Calu3 (cell line): ENCODE results near the gene TMEM132A. TPM values are rescaled to one million over a fixed set of nuclear protein-coding genes. Genes with fewer than 3 reads are reported as not detected.

Experiments used
- BruUV-seq: library from RNA; stranded (reverse); fragments of 400-500 nt; replicated peaks from 2 replicates; lab custom pipeline; 2021; lab: Mats Ljungman, UMichigan
- CTCF ChIA-PET: fragments of 300-600 bp; sonication (Branson Sonifier 250); formaldehyde crosslinking; loops from one replicate; lab custom pipeline; 2022; ENCODE audit warnings: antibody characterized with exemption; lab: Charles Lee
- DNase-seq: peaks from one replicate; pipeline ENCODE4 v3.0.0; 2022
- H3K27ac Mint-ChIP-seq: one replicate; pipeline ENCODE4 v1.8.0; 2022; ENCODE audit warnings: mixed read lengths; ENCODE audit not compliant: unreplicated experiment
- H3K27me3 Mint-ChIP-seq: one replicate; pipeline ENCODE4 v1.8.0; 2022; ENCODE audit warnings: mixed read lengths; ENCODE audit not compliant: unreplicated experiment
- H3K36me3 Mint-ChIP-seq: one replicate; pipeline ENCODE4 v1.8.0; 2022; ENCODE audit warnings: mild to moderate bottlenecking, moderate library complexity, mixed read lengths; ENCODE audit not compliant: insufficient read depth, unreplicated experiment
- H3K4me1 Mint-ChIP-seq: one replicate; pipeline ENCODE4 v1.8.0; 2022; ENCODE audit warnings: mild to moderate bottlenecking, low read depth, mixed read lengths; ENCODE audit not compliant: unreplicated experiment
- H3K4me3 Mint-ChIP-seq: one replicate; pipeline ENCODE4 v1.8.0; 2022; ENCODE audit warnings: mild to moderate bottlenecking, low read depth, moderate library complexity, mixed read lengths; ENCODE audit not compliant: unreplicated experiment
- H3K9me3 Mint-ChIP-seq: one replicate; pipeline ENCODE4 v1.8.0; 2022; ENCODE audit warnings: low read depth, mixed read lengths; ENCODE audit not compliant: unreplicated experiment
- intact Hi-C: fragments of 100-400 bp; cut with micrococcal nuclease; formaldehyde crosslinking; loops from one replicate; pipeline ENCODE4 v1.10.0; 2022; ENCODE audit not compliant: unreplicated experiment
- total RNA-seq: library from RNA; stranded (reverse); gene quantifications from 2 replicates; pipeline ENCODE4 v1.2.3, GENCODE V29; 2022
- TF ChIP-seq, protein P1 (sequence below): fragments of 200-600 bp; IDR thresholded peaks from one replicate; pipeline ENCODE4 v1.8.0; 2022; ENCODE audit warnings: antibody characterized with exemption; ENCODE audit not compliant: unreplicated experiment

TMEM132A gene
- total RNA-seq, 1 experiment from 2014 or later: 116 TPM

DNA sequence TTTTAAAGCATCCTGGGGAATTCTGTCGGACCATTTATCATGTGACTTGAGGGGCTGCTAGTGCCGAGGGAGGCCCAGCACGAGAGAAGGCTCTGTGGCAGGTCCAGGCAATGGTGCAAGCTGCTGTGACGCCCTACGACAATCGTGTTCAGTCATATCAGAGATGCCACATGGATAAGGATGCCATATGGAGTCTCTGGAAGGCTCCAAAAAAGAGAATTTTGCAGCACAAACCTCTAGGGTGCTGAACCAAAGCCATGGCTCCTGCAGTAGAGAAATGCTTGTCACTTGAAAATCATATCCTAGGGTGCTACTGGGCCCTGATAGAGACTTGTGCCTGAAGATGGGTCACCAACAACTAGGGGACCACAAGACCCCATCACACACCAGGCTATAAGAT, 40.5 kb downstream of the TMEM132A start:
- no peak overlapping the region for H3K27ac Mint-ChIP-seq
- CTCF ChIA-PET: no interaction called here
- TF ChIP-seq, protein P1, sequence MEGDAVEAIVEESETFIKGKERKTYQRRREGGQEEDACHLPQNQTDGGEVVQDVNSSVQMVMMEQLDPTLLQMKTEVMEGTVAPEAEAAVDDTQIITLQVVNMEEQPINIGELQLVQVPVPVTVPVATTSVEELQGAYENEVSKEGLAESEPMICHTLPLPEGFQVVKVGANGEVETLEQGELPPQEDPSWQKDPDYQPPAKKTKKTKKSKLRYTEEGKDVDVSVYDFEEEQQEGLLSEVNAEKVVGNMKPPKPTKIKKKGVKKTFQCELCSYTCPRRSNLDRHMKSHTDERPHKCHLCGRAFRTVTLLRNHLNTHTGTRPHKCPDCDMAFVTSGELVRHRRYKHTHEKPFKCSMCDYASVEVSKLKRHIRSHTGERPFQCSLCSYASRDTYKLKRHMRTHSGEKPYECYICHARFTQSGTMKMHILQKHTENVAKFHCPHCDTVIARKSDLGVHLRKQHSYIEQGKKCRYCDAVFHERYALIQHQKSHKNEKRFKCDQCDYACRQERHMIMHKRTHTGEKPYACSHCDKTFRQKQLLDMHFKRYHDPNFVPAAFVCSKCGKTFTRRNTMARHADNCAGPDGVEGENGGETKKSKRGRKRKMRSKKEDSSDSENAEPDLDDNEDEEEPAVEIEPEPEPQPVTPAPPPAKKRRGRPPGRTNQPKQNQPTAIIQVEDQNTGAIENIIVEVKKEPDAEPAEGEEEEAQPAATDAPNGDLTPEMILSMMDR: no peak
- H3K9me3 Mint-ChIP-seq: peaks cover 7% of the 10 kb centered on the region
- H3K36me3 Mint-ChIP-seq: no peaks in the 10 kb centered on the region
- no peak for DNase-seq
- H3K27me3 Mint-ChIP-seq: peaks cover 55% of the 10 kb centered on the region
- no peaks in the 10 kb centered on the region for H3K4me1 Mint-ChIP-seq
- BruUV-seq: no TSS peak
- intact Hi-C loops: no loop called here
- no peak overlapping the region for H3K4me3 Mint-ChIP-seq

DNA sequence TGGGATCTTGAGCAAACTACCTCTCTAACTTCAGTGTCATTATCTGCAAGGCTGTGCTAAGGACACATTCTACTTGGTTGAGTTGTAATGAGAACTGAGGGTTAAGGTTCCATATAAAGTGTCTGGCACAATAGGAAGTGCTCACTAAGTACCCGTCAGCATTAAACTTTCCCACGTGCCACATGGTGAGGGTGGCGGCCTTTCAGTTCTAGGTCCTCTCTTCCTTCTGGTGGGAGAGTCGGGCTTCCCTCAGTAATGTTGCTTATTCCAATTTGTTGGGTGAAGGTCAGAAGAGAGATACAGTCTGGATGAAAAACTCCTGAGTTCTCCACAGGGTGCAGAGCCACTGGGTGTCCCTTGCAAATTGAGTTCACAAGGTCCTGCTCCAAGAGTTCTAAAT, 42.6 kb downstream of the TMEM132A start:
- no TSS peak for BruUV-seq
- intact Hi-C loops: no loop called here

DNA sequence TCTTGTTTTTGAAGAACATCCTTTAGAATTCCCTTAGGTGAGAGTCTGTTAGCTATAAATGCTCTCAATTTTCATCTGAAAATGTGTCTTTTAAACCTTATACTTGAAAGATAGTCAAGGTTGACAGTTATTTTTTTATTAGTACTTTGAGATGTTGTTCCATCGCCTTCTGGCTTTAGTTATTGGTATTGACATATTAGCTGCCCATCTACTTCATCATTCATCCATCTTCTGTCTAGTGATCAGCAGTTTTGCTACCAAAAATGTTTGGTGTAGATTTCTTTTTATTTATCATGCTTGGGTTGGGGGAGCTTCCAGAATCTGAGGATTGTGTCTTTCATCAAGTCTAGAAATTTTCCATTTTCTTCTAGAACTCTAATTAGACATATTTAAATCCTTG, 44.0 kb downstream of the TMEM132A start:
- Mint-ChIP-seq H3K4me1 (no peaks in the 10 kb centered on the region), H3K4me3 (no peak overlapping the region), H3K27me3 (peaks cover 59% of the 10 kb centered on the region), H3K27ac (no peak overlapping the region), H3K9me3 (peaks cover 7% of the 10 kb centered on the region), H3K36me3 (no peaks in the 10 kb centered on the region)
- intact Hi-C loops: no loop called here
- CTCF ChIA-PET: no interaction called here
- no peak for DNase-seq
- TF ChIP-seq, protein P1: no peak
- no TSS peak for BruUV-seq

More for the DNA sequence above, 42.6 kb downstream of the TMEM132A start:
- no peak for DNase-seq
- Mint-ChIP-seq H3K4me1 (no peaks in the 10 kb centered on the region), H3K36me3 (no peaks in the 10 kb centered on the region), H3K27ac (no peak overlapping the region), H3K27me3 (peaks cover 53% of the 10 kb centered on the region), H3K9me3 (peaks cover 7% of the 10 kb centered on the region), H3K4me3 (no peak overlapping the region)
- TF ChIP-seq, protein P1: no peak
- CTCF ChIA-PET: no interaction called here

DNA sequence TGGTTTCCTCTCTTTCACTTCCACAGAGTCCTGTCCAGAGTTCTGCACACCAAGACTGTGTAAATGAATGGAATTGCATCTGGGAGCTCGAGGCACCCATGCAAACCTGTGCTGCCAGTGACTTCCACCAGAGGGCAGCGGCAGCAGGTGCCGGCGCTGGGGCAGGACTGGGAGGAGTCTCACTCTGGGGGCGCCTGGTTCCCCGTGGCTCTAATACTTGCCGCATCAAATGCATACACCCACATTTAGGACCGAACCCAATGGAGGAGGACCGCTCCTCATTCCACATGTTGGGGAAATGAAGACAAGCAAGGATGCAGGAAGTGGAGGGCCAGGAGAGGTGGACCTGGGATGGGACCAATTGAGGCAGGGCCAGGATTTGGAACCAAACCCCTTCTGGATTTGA, 46.1 kb downstream of the TMEM132A start:
- TF ChIP-seq, protein P1: peak; percentile 84
- peak; percentile 74 for DNase-seq
- intact Hi-C loops: loop anchor here (1.0 to 2.0 kb wide), 2 partner anchors 158 to 203 kb away; no protein-coding TSS in a partner anchor
- no peaks in the 10 kb centered on the region for H3K4me1 Mint-ChIP-seq
- H3K27me3 Mint-ChIP-seq: peaks cover 55% of the 10 kb centered on the region
- no peak overlapping the region for H3K27ac Mint-ChIP-seq
- BruUV-seq: no TSS peak
- H3K9me3 Mint-ChIP-seq: peaks cover 7% of the 10 kb centered on the region
- CTCF ChIA-PET: interaction anchor here (1.0 to 1.6 kb wide), 4 partner anchors 55 to 203 kb away, joined by 4 to 6 read pairs (median 5); no protein-coding TSS in a partner anchor
- H3K4me3 Mint-ChIP-seq: no peak overlapping the region
- H3K36me3 Mint-ChIP-seq: no peaks in the 10 kb centered on the region
